Lower lobe of right lung (tissue), 2 donors: ENCODE measurements around the gene TTBK2. TPM values are rescaled to one million over a fixed set of nuclear protein-coding genes. Genes with fewer than 3 reads are reported as not detected.
A peak's percentile ranks its signal among the peaks of the same experiment; 100 is the strongest.
"Not testable (repeated sequence)": the region's sequence is repeated elsewhere in the genome, so short reads cannot be mapped to it uniquely, and the experiment has no call there.

Experiments
- ATAC-seq, 2 donors: fragments of 200-7000 bp; cut with Tn5 transposase; one replicate each; pipeline ENCODE4 v1.9.1; 2020 to 2022; ENCODE audit warnings: mild to moderate bottlenecking in 2 of 2, moderate library complexity in 2 of 2
- DNase-seq: peaks from one replicate; pipeline ENCODE4 v3.0.0-alpha.2; 2020
- H3K27ac ChIP-seq: fragments of 200-600 bp; one replicate; pipeline ENCODE4 v1.8.0; 2022
- H3K27me3 ChIP-seq: fragments of 200-600 bp; one replicate; pipeline ENCODE4 v1.8.0; 2022; ENCODE audit warnings: low read depth
- H3K36me3 ChIP-seq: fragments of 200-600 bp; one replicate; pipeline ENCODE4 v1.8.0; 2022; ENCODE audit warnings: mild to moderate bottlenecking
- H3K4me1 ChIP-seq: fragments of 200-600 bp; one replicate; pipeline ENCODE4 v1.8.0; 2022
- H3K4me3 ChIP-seq: fragments of 200-600 bp; one replicate; pipeline ENCODE4 v1.8.0; 2022; ENCODE audit warnings: mild to moderate bottlenecking
- H3K9me3 ChIP-seq: fragments of 200-600 bp; one replicate; pipeline ENCODE4 v1.8.0; 2022
- CTCF ChIP-seq: fragments of 200-600 bp; IDR thresholded peaks from one replicate; pipeline ENCODE4 v1.8.0; 2022; ENCODE audit warnings: antibody characterized with exemption, mild to moderate bottlenecking
- intact Hi-C: fragments of 100-400 bp; cut with DNase I; formaldehyde crosslinking; loops from one replicate; pipeline ENCODE4 v1.11.0; 2022
- long read RNA-seq: library from polyadenylated mRNA; unstranded; transcript quantifications from one replicate; pipeline ENCODE4 v2.0.0, GENCODE V29; 2021
- total RNA-seq: library from RNA; stranded (reverse); fragmentation: NEBNext Ultra II Directional; extraction: Animal tissue kit (Norgen Biotek cat#: 25700); gene quantifications from one replicate; pipeline ENCODE4 v1.2.1, GENCODE V29; 2021
- donor health status: DM: no; HTN: yes; CAD: no; lungs with severe emphysema.

The TTBK2 gene
- 19.1 TPM for total RNA-seq
- long read RNA-seq, partial matches to known transcripts: 1 of 8 reads
- long read RNA-seq, other reads (novel, unspliced or antisense): 7 of 8 reads

GRCh38 chr15:42920519-42921341 is at the start of gene TTBK2:
Gene TTBK2, minus strand, starts transcription at chr15:42920778. Its CDS starts 42,161 bp downstream, at chr15:42878617.
- Histone ChIP-seq H3K27me3 (no peaks in the 10 kb centered on the region), H3K4me1 (peaks cover 23% of the 10 kb centered on the region), H3K36me3 (no peaks in the 10 kb centered on the region), H3K9me3 (no peaks in the 10 kb centered on the region), H3K4me3 (peak within 1 kb of the TSS; percentile 90), H3K27ac (peak within 1 kb of the TSS; percentile 81)
- DNase-seq: peak; percentile 98
- intact Hi-C loops: no loop called here
- ATAC-seq: peak; percentile 99
- peak; percentile 40 for TF ChIP-seq CTCF

GRCh38 chr15:42964476-42964875 is 43.9 kb upstream of the TTBK2 start:
- ATAC-seq (no peak), DNase-seq (no peak)
- no peak overlapping the region for H3K4me3 ChIP-seq
- TF ChIP-seq CTCF: no peak
- no peaks in the 10 kb centered on the region for H3K9me3 ChIP-seq
- H3K27me3 ChIP-seq: no peaks in the 10 kb centered on the region
- peaks cover 86% of the 10 kb centered on the region for H3K36me3 ChIP-seq
- H3K27ac ChIP-seq: no peak overlapping the region
- no peaks in the 10 kb centered on the region for H3K4me1 ChIP-seq
- intact Hi-C loops: no loop called here

GRCh38 chr15:42955518-42955917 is 34.9 kb upstream of the TTBK2 start:
- DNase-seq (no peak), ATAC-seq (no peak)
- Histone ChIP-seq H3K27ac (no peak overlapping the region), H3K4me3 (no peak overlapping the region), H3K36me3 (peaks cover 100% of the 10 kb centered on the region), H3K9me3 (no peaks in the 10 kb centered on the region), H3K4me1 (no peaks in the 10 kb centered on the region), H3K27me3 (no peaks in the 10 kb centered on the region)
- intact Hi-C loops: no loop called here
- TF ChIP-seq CTCF: no peak

- TF ChIP-seq CTCF: no peak
- H3K4me3 ChIP-seq: no peak overlapping the region
- H3K27me3 ChIP-seq: no peaks in the 10 kb centered on the region
- no peak overlapping the region for H3K27ac ChIP-seq
- intact Hi-C loops: no loop called here
- ATAC-seq (no peak), DNase-seq (no peak)
- H3K36me3 ChIP-seq: peaks cover 100% of the 10 kb centered on the region
- H3K9me3 ChIP-seq: no peaks in the 10 kb centered on the region
- no peaks in the 10 kb centered on the region for H3K4me1 ChIP-seq
Observed at GRCh38 chr15:42954291-42954690, 33.7 kb upstream of the TTBK2 start.

- DNase-seq, ATAC-seq: not testable (repeated sequence)
- H3K36me3 ChIP-seq: peaks cover 78% of the 10 kb centered on the region
Observed at GRCh38 chr15:42948898-42949297, 28.3 kb upstream of the TTBK2 start.

GRCh38 chr15:42940527-42940926 is 19.9 kb upstream of the TTBK2 start:
- H3K27me3 ChIP-seq: no peaks in the 10 kb centered on the region
- no peak overlapping the region for H3K27ac ChIP-seq
- peaks cover 24% of the 10 kb centered on the region for H3K36me3 ChIP-seq
- no peaks in the 10 kb centered on the region for H3K4me1 ChIP-seq
- DNase-seq: no peak
- no peaks in the 10 kb centered on the region for H3K9me3 ChIP-seq
- no peak for TF ChIP-seq CTCF
- no peak for ATAC-seq
- no peak overlapping the region for H3K4me3 ChIP-seq
- intact Hi-C loops: no loop called here

More at GRCh38 chr15:42948898-42949297, 28.3 kb upstream of the TTBK2 start:
- H3K4me1 ChIP-seq, H3K27ac ChIP-seq, intact Hi-C loops, H3K27me3 ChIP-seq, H3K4me3 ChIP-seq, H3K9me3 ChIP-seq: not testable (repeated sequence)
